Neuronal stem cell (in vitro differentiated cells): ENCODE data around the gene TM9SF1.

ENCODE experiments used
- DNase-seq: peaks from one replicate; pipeline ENCODE4 v3.0.0-alpha.2; 2013; ENCODE audit warnings: low spot score
- H2AFZ ChIP-seq: one replicate; pipeline ENCODE4 v1.6.1; 2013; ENCODE audit warnings: mild to moderate bottlenecking, low read length, inconsistent platforms
- H2AK5ac ChIP-seq: 2 replicates; pipeline ENCODE4 v1.6.1; 2013; ENCODE audit warnings: low read depth, mild to moderate bottlenecking, inconsistent platforms, low read length, moderate library complexity, mixed read lengths
- H2BK120ac ChIP-seq: 2 replicates; pipeline ENCODE4 v1.6.1; 2013; ENCODE audit warnings: low read depth, mild to moderate bottlenecking, inconsistent platforms, low read length, moderate library complexity, mixed read lengths
- H2BK12ac ChIP-seq: one replicate; pipeline ENCODE4 v1.6.1; 2013; ENCODE audit warnings: low read length, inconsistent platforms
- H2BK15ac ChIP-seq: 2 replicates; pipeline ENCODE4 v1.6.1; 2013; ENCODE audit warnings: mild to moderate bottlenecking, low read length, inconsistent platforms, mixed read lengths
- H2BK5ac ChIP-seq: one replicate; pipeline ENCODE4 v1.6.1; 2013; ENCODE audit warnings: inconsistent platforms, mild to moderate bottlenecking, low read length, moderate library complexity
- H3K14ac ChIP-seq: one replicate; pipeline ENCODE4 v1.6.1; 2013; ENCODE audit warnings: low read length, inconsistent platforms
- H3K18ac ChIP-seq: 2 replicates; pipeline ENCODE4 v1.6.1; 2013; ENCODE audit warnings: low read length, inconsistent platforms
- H3K23ac ChIP-seq: 2 replicates; pipeline ENCODE4 v1.6.1; 2013; ENCODE audit warnings: low read depth, mild to moderate bottlenecking, mixed read lengths, low read length, inconsistent platforms; ENCODE audit not compliant: poor library complexity
- H3K27ac ChIP-seq: replicated peaks from 3 replicates; pipeline ENCODE4 v1.5.1; 2013; ENCODE audit warnings: low read length, inconsistent platforms
- H3K27me3 ChIP-seq, 3 experiments: 2 replicates each; pipeline ENCODE4 v1.6.1; 2013; ENCODE audit warnings: low read length in 3 of 3, mild to moderate bottlenecking in 2 of 3, inconsistent platforms in 1 of 3, low read depth in 1 of 3, mixed read lengths in 1 of 3, moderate library complexity in 1 of 3; ENCODE audit not compliant: control insufficient read depth in 3 of 3, insufficient read depth in 3 of 3
- H3K36me3 ChIP-seq, 2 donors: replicated peaks in 1 of 2; 2 replicates each; pipeline ENCODE4 v1.6.1; 2013; ENCODE audit warnings: low read length in 2 of 2; ENCODE audit not compliant: control insufficient read depth in 2 of 2, insufficient read depth in 2 of 2
- H3K4ac ChIP-seq: 2 replicates; pipeline ENCODE4 v1.6.1; 2013; ENCODE audit warnings: inconsistent platforms, mild to moderate bottlenecking, low read length, moderate library complexity
- H3K4me1 ChIP-seq, 2 donors: 1 replicate in 1 of 2; 2 replicates in 1 of 2; pipeline ENCODE4 v1.6.1; 2013; ENCODE audit warnings: low read length in 2 of 2, low read depth in 1 of 2; ENCODE audit not compliant: control insufficient read depth in 2 of 2, insufficient read depth in 1 of 2
- H3K4me2 ChIP-seq: one replicate; pipeline ENCODE4 v1.6.1; 2013; ENCODE audit warnings: mild to moderate bottlenecking, low read length, inconsistent platforms; ENCODE audit not compliant: insufficient read depth, poor library complexity, severe bottlenecking
- H3K4me3 ChIP-seq, 2 donors: 2 replicates each; pipeline ENCODE4 v1.5.1; 2013; ENCODE audit warnings: low read length in 2 of 2, mild to moderate bottlenecking in 2 of 2, inconsistent platforms in 1 of 2, moderate library complexity in 1 of 2
- H3K79me1 ChIP-seq: one replicate; pipeline ENCODE4 v1.6.1; 2013; ENCODE audit warnings: low read depth, mild to moderate bottlenecking, inconsistent platforms, low read length, moderate library complexity
- H3K9ac ChIP-seq: one replicate; pipeline ENCODE4 v1.6.1; 2013; ENCODE audit warnings: mild to moderate bottlenecking, low read depth, low read length, inconsistent platforms; ENCODE audit not compliant: poor library complexity
- H3K9me3 ChIP-seq, 2 donors: replicated peaks in 1 of 2; 2 replicates each; pipeline versions ENCODE3 to v1.6.1; 2013; ENCODE audit warnings: low read length in 2 of 2, mild to moderate bottlenecking in 2 of 2, inconsistent platforms in 1 of 2, low read depth in 1 of 2, mixed read lengths in 1 of 2, moderate library complexity in 1 of 2; ENCODE audit not compliant: control insufficient read depth in 2 of 2, insufficient read depth in 1 of 2
- H4K8ac ChIP-seq: one replicate; pipeline ENCODE4 v1.6.1; 2013; ENCODE audit warnings: low read depth, mild to moderate bottlenecking, inconsistent platforms, low read length, moderate library complexity
- H4K91ac ChIP-seq: one replicate; pipeline ENCODE4 v1.6.1; 2013; ENCODE audit warnings: low read length, low read depth, mild to moderate bottlenecking, inconsistent platforms; ENCODE audit not compliant: poor library complexity
- WGBS, 2 donors: extraction: QIAGEN DNeasy Blood & Tissue Kit; methylation state at CpG; one replicate each; pipeline ENCODE4 v1.1.7; 2013; ENCODE audit warnings: missing lambda C conversion rate in 2 of 2, mixed read lengths in 1 of 2; ENCODE audit not compliant: insufficient read length in 2 of 2, insufficient replicate concordance in 1 of 2; ENCODE audit errors: extremely low coverage in 2 of 2; 5-methylcytosine and 5-hydroxymethylcytosine counted together

Gene TM9SF1

DNA sequence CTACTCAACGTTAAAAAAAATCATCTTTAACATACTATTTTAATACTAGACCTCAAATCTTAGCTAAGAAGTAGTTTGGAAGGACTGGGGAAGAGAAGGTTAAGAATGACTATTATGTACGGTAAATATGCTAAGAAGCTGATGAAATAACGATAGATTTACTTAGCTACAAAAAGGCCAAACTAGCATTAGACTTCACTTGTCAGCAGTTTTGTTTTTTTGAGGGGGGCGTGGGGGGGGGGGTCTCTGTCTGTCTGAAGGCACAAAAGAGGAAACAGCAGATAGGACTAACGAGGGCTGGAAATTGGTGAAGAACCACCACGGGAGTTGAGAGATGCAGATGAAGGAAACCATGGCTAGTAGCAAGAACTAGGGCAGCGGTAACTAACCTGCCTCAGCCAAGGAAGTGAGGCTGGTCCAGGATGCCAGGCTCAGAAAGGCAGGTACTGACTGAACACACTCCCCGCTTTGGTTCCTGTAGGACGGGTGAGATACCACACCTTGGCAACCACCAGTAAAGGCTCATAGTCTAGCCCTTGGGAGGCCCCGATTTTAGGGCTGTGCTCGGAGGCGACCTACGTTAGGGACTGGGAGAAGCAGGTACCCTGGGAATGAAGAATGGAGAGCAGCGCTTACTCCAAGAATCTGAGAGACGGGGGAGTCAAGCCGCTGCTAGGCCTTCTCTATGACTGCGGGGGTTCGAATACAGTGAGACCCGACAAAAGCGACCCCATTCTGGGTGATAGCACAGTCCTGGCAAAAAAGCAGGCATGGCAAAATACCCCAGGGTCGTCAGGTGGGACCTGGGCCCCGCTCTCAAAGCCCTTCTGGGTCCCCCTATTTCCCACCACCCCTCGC, 36.3 kb upstream of the TM9SF1 start:
- H2AK5ac ChIP-seq: peak overlapping the region; percentile 12
- H2BK15ac ChIP-seq: no peak overlapping the region
- no peak overlapping the region for H3K14ac ChIP-seq
- H2AFZ ChIP-seq: peak overlapping the region; percentile 99
- no peak overlapping the region for H3K4ac ChIP-seq
- peaks cover 9 to 11% of the 10 kb centered on the region in 2 donors for H3K4me1 ChIP-seq
- DNase-seq: no peak
- peak overlapping the region; percentile 86 to 87 for H3K4me3 ChIP-seq
- 100% methylated on average over 1 of the region's 23 CpGs; no CpG with 5 or more reads in 1 of the 2 donors for WGBS, 2 donors
- no peak overlapping the region for H4K8ac ChIP-seq
- H3K9me3 ChIP-seq: no peaks in the 10 kb centered on the region
- H2BK12ac ChIP-seq: no peak overlapping the region
- H4K91ac ChIP-seq: no peak overlapping the region
- no peak overlapping the region for H2BK120ac ChIP-seq
- H3K27me3 ChIP-seq: no peaks in the 10 kb centered on the region
- peaks cover 5% of the 10 kb centered on the region for H3K79me1 ChIP-seq
- peak overlapping the region; percentile 8 for H3K23ac ChIP-seq
- H3K27ac ChIP-seq: peak overlapping the region; percentile 26
- H3K4me2 ChIP-seq: peak overlapping the region; percentile 90
- peak overlapping the region; percentile 14 for H2BK5ac ChIP-seq
- H3K36me3 ChIP-seq: peaks cover 9 to 49% of the 10 kb centered on the region in 2 donors
- H3K9ac ChIP-seq: peak overlapping the region; percentile 78
- peak overlapping the region; percentile 74 for H3K18ac ChIP-seq

DNA sequence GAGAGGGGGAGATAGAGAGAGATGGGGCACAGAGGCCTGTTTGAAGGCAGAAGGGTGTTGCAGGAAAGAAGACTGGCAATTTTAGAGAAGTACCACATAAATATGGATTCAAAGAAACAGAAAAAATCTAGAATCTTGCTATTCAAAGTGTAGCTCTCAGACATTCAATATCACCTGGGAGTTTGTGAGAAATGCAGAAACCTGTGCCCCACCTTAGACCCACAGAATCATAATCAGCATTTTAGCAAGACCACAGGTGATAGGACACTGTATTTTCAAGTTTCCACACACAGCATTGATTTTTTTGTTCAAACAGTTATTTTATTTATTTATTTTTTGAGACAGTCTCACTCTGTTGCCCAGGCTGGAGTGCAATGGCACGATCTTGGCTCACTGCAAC, 33.7 kb upstream of the TM9SF1 start:
- no peak overlapping the region for H2BK120ac ChIP-seq
- H3K4me3 ChIP-seq: no peak overlapping the region
- no peak overlapping the region for H4K8ac ChIP-seq
- H3K27ac ChIP-seq: no peak overlapping the region
- H3K14ac ChIP-seq: no peak overlapping the region
- H2BK5ac ChIP-seq: no peak overlapping the region
- H3K27me3 ChIP-seq: no peaks in the 10 kb centered on the region
- no peak overlapping the region for H2BK15ac ChIP-seq
- H3K36me3 ChIP-seq: peaks cover 2 to 37% of the 10 kb centered on the region in 2 donors
- DNase-seq: no peak
- no peak overlapping the region for H3K4me2 ChIP-seq
- WGBS, 2 donors: no CpG with 5 or more reads among the region's 1 CpG
- no peak overlapping the region for H3K4ac ChIP-seq
- no peak overlapping the region for H3K23ac ChIP-seq
- peaks cover 9 to 11% of the 10 kb centered on the region in 2 donors for H3K4me1 ChIP-seq
- H3K79me1 ChIP-seq: peaks cover 5% of the 10 kb centered on the region
- no peaks in the 10 kb centered on the region for H3K9me3 ChIP-seq
- H2AFZ ChIP-seq: no peak overlapping the region
- no peak overlapping the region for H3K9ac ChIP-seq
- H4K91ac ChIP-seq: no peak overlapping the region
- H3K18ac ChIP-seq: no peak overlapping the region
- no peak overlapping the region for H2AK5ac ChIP-seq
- H2BK12ac ChIP-seq: no peak overlapping the region

DNA sequence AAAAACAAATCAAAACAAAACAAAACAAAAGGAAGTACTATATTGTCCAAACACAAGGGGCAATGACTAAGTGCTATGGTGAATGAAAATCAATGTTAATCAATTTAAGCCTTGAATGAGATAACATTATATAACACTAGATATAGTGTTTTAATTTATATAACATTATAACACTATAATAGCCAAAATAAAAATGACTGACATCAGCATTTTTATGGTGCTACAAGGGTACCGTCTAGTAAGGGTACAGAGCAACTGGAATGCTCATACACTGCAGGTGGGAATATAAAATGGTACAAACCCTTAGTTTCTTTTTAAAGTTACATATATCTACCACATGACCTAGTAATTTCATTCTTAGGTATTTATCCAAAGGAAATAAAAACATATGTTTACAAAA, 31.2 kb upstream of the TM9SF1 start:
- DNase-seq: no peak
- Histone ChIP-seq H3K4me1 (peaks cover 1 to 5% of the 10 kb centered on the region in 2 donors), H3K36me3 (peaks cover 2 to 37% of the 10 kb centered on the region in 2 donors), H3K27ac (no peak overlapping the region), H3K14ac (no peak overlapping the region), H2BK120ac (no peak overlapping the region), H3K9me3 (no peaks in the 10 kb centered on the region), H4K91ac (no peak overlapping the region), H3K18ac (no peak overlapping the region), H3K4ac (no peak overlapping the region), H2BK5ac (no peak overlapping the region), H3K79me1 (peaks cover 6% of the 10 kb centered on the region), H4K8ac (no peak overlapping the region), H3K27me3 (no peaks in the 10 kb centered on the region), H3K9ac (no peak overlapping the region), H3K4me2 (no peak overlapping the region), H2AFZ (no peak overlapping the region), H3K23ac (no peak overlapping the region), H2BK12ac (no peak overlapping the region), H3K4me3 (no peak overlapping the region), H2AK5ac (no peak overlapping the region), H2BK15ac (no peak overlapping the region)
- no CpG with 5 or more reads among the region's 1 CpG for WGBS, 2 donors

DNA sequence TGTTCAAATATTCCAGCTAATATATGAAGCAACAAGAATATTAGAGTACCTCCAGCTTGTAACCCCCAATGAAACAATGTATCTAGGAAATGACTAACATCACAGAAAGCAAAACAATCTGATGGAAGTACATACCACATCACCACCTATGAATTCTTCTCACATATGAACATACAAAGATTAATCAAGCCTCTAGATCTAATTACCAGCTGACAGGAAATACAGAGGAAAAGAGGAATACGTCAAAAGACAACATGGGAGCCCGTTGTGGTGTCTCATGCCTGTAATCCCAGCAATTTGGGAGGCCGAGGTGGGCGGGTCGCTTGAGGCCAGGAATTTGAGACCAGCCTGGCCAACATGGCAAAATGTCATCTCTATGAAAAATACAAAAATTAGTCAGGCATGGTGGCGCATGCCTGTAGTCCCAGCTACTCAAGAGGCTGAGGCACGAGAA, 29.4 kb upstream of the TM9SF1 start:
- no peak overlapping the region for H3K27ac ChIP-seq
- H3K9me3 ChIP-seq: no peaks in the 10 kb centered on the region
- no peak overlapping the region for H2AK5ac ChIP-seq
- H2BK120ac ChIP-seq: no peak overlapping the region
- no peaks in the 10 kb centered on the region for H3K27me3 ChIP-seq
- no CpG with 5 or more reads among the region's 7 CpGs for WGBS, 2 donors
- H3K23ac ChIP-seq: no peak overlapping the region
- peaks cover 2% of the 10 kb centered on the region for H3K79me1 ChIP-seq
- H3K9ac ChIP-seq: no peak overlapping the region
- H2BK15ac ChIP-seq: no peak overlapping the region
- no peak overlapping the region for H3K4me2 ChIP-seq
- H3K4me3 ChIP-seq: no peak overlapping the region
- no peak overlapping the region for H3K18ac ChIP-seq
- no peak overlapping the region for H3K4ac ChIP-seq
- no peak for DNase-seq
- H4K91ac ChIP-seq: no peak overlapping the region
- H2AFZ ChIP-seq: no peak overlapping the region
- H4K8ac ChIP-seq: no peak overlapping the region
- H2BK12ac ChIP-seq: no peak overlapping the region
- H2BK5ac ChIP-seq: no peak overlapping the region
- peaks cover 2 to 36% of the 10 kb centered on the region in 2 donors for H3K36me3 ChIP-seq
- no peak overlapping the region for H3K14ac ChIP-seq
- no peaks in the 10 kb centered on the region for H3K4me1 ChIP-seq
